ENCODE measurements around the gene R3HDM1. TPM values are rescaled to one million over a fixed set of nuclear protein-coding genes. Genes with fewer than 3 reads are reported as not detected.

R3HDM1 gene
- total and polyA plus RNA-seq, 11 donors, result 5.7 to 24.3 (median 17.0) TPM

GRCh38 chr2:135612319-135612718 lies 81.0 kb downstream of the R3HDM1 start:
- WGBS, 4 donors, result 94 to 99% (median 97%) methylated on average over 2 of the region's 2 CpGs
- no peak for TF ChIP-seq CTCF (IDR thresholded peaks at IDR 0.05)
- no peak for TF ChIP-seq POLR2A (IDR thresholded peaks at IDR 0.05)
- intact Hi-C loops (cut with DNase I), result no loop called here

GRCh38 chr2:135615404-135615803 lies 84.1 kb downstream of the R3HDM1 start:
- no peak for TF ChIP-seq POLR2A (IDR thresholded peaks at IDR 0.05)
- TF ChIP-seq CTCF (IDR thresholded peaks at IDR 0.05), result no peak
- 90 to 94% (median 91%) methylated on average over 3 of the region's 3 CpGs for WGBS, 4 donors
- no peak overlapping the region for H3K27ac ChIP-seq
- no peak overlapping the region for H3K4me3 ChIP-seq
- H3K27me3 ChIP-seq, result no peaks in the 10 kb centered on the region
- ATAC-seq (no peak), DNase-seq (no peak)
- no peaks in the 10 kb centered on the region for H3K4me1 ChIP-seq
- intact Hi-C loops (cut with DNase I), result no loop called here
- H3K36me3 ChIP-seq, result no peaks in the 10 kb centered on the region
- no peaks in the 10 kb centered on the region for H3K9me3 ChIP-seq

More at GRCh38 chr2:135612319-135612718, 81.0 kb downstream of the R3HDM1 start:
- Histone ChIP-seq H3K27me3 (no peaks in the 10 kb centered on the region), H3K4me3 (no peak overlapping the region), H3K36me3 (peaks cover 0 to 9% (median 0%) of the 10 kb centered on the region in 9 donors), H3K27ac (no peak overlapping the region), H3K9me3 (no peaks in the 10 kb centered on the region), H3K4me1 (no peaks in the 10 kb centered on the region)
- no peak for ATAC-seq
- DNase-seq, result no peak

- Histone ChIP-seq H3K4me1 (no peaks in the 10 kb centered on the region), H3K36me3 (peaks cover 0 to 14% (median 0%) of the 10 kb centered on the region in 9 donors), H3K27me3 (no peaks in the 10 kb centered on the region), H3K9me3 (no peaks in the 10 kb centered on the region), H3K4me3 (no peak overlapping the region), H3K27ac (no peak overlapping the region)
- DNase-seq, result no peak
- no peak for TF ChIP-seq CTCF (IDR thresholded peaks at IDR 0.05)
- TF ChIP-seq POLR2A (IDR thresholded peaks at IDR 0.05), result no peak
- ATAC-seq, result no peak
- intact Hi-C loops (cut with DNase I), result no loop called here
Measured at GRCh38 chr2:135617501-135618015, 86.3 kb downstream of the R3HDM1 start.

- no peak overlapping the region for H3K27ac ChIP-seq
- H3K27me3 ChIP-seq, result no peaks in the 10 kb centered on the region
- 96 to 98% (median 97%) methylated on average over 1 of the region's 1 CpG for WGBS, 4 donors
- H3K36me3 ChIP-seq, result peaks cover 0 to 20% (median 0%) of the 10 kb centered on the region in 9 donors
- H3K4me1 ChIP-seq, result no peaks in the 10 kb centered on the region
- TF ChIP-seq CTCF (IDR thresholded peaks at IDR 0.05) (no peak), POLR2A (IDR thresholded peaks at IDR 0.05) (no peak)
- H3K9me3 ChIP-seq, result no peaks in the 10 kb centered on the region
- intact Hi-C loops (cut with DNase I), result no loop called here
- DNase-seq (no peak), ATAC-seq (no peak)
- H3K4me3 ChIP-seq, result no peak overlapping the region
Measured at GRCh38 chr2:135620198-135620597, 88.9 kb downstream of the R3HDM1 start.

All from heart left ventricle (tissue), 16 donors.